Upper lobe of right lung (tissue), 1 donor: Measurements from ENCODE around the gene IRF2BPL. TPM values are rescaled to one million over a fixed set of nuclear protein-coding genes. Genes with fewer than 3 reads are reported as not detected.
A peak's percentile ranks its signal among the peaks of the same experiment; 100 is the strongest.

ENCODE experiments used
- ATAC-seq: fragments of 200-7000 bp; cut with Tn5 transposase; one replicate; pipeline ENCODE4 v1.9.1; 2020; ENCODE audit warnings: mild to moderate bottlenecking, moderate library complexity
- DNase-seq: peaks from one replicate; pipeline ENCODE4 v3.0.0-alpha.2; 2020
- H3K27ac ChIP-seq: fragments of 200-600 bp; one replicate; pipeline ENCODE4 v1.8.0; 2022
- H3K27me3 ChIP-seq: fragments of 200-600 bp; one replicate; pipeline ENCODE4 v1.8.0; 2022; ENCODE audit warnings: mild to moderate bottlenecking
- H3K36me3 ChIP-seq: fragments of 200-600 bp; one replicate; pipeline ENCODE4 v1.8.0; 2022
- H3K4me1 ChIP-seq: fragments of 200-600 bp; one replicate; pipeline ENCODE4 v1.8.0; 2022
- H3K4me3 ChIP-seq: fragments of 200-600 bp; one replicate; pipeline ENCODE4 v1.8.0; 2022; ENCODE audit warnings: mild to moderate bottlenecking
- H3K9me3 ChIP-seq: fragments of 200-600 bp; one replicate; pipeline ENCODE4 v1.8.0; 2022
- intact Hi-C: fragments of 100-400 bp; cut with DNase I; formaldehyde crosslinking; loops from one replicate; pipeline ENCODE4 v1.11.0; 2022
- total RNA-seq: library from RNA; stranded (reverse); fragmentation: NEBNext Ultra II Directional; extraction: Animal tissue kit (Norgen Biotek cat#: 25700); gene quantifications from one replicate; pipeline ENCODE4 v1.2.1, GENCODE V29; 2021
- TF ChIP-seq, protein P1 (sequence below): fragments of 200-600 bp; IDR thresholded peaks from one replicate; pipeline ENCODE4 v1.8.0; 2022; ENCODE audit warnings: antibody characterized with exemption
- donor health status: DM: no; HTN: yes; CAD: no; lungs with severe emphysema.

IRF2BPL gene
- total RNA-seq, 1 donor from 2014 or later, result 50.6 TPM

DNA sequence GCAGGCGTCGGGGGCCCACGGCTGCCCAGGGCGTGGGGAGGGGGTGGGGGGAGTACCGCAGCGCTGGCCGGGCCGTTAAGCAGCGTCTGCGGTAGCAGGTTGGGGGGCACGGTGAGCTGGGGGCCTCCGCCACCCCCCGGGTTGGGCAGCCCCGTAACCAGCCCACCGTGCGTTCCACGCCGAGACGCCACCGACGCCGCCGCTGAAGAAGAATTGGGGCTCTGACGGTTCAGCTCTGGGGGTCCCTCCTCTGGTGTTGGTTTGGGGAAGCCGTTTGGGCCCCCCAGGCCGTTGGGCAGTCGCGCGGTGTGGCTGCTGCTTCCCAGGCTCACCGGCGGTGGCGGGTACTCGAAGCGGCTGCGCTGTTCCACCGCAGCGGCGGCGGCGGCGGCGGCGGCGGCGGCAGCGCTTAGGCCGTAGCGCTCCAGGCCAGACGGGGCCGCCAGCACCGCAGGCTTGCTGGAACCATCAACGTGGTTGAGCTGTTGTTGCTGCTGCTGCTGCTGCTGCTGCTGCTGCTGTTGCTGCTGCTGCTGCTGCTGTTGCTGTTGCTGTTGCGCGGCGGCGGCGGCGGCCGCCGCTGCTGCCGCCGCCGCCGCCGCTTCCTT, 1.5 kb downstream of the IRF2BPL start:
- H3K9me3 ChIP-seq, result no peaks in the 10 kb centered on the region
- H3K36me3 ChIP-seq, result peaks cover 6% of the 10 kb centered on the region
- peak overlapping the region; percentile 73 for H3K4me3 ChIP-seq
- H3K27me3 ChIP-seq, result no peaks in the 10 kb centered on the region
- peak overlapping the region; percentile 99 for H3K27ac ChIP-seq
- ATAC-seq, result peak; percentile 40
- H3K4me1 ChIP-seq, result peaks cover 65% of the 10 kb centered on the region
- intact Hi-C loops, result loop anchor here (10.0 kb wide), 2 partner anchors 72 to 112 kb away; no protein-coding TSS in a partner anchor
- TF ChIP-seq, protein P1, sequence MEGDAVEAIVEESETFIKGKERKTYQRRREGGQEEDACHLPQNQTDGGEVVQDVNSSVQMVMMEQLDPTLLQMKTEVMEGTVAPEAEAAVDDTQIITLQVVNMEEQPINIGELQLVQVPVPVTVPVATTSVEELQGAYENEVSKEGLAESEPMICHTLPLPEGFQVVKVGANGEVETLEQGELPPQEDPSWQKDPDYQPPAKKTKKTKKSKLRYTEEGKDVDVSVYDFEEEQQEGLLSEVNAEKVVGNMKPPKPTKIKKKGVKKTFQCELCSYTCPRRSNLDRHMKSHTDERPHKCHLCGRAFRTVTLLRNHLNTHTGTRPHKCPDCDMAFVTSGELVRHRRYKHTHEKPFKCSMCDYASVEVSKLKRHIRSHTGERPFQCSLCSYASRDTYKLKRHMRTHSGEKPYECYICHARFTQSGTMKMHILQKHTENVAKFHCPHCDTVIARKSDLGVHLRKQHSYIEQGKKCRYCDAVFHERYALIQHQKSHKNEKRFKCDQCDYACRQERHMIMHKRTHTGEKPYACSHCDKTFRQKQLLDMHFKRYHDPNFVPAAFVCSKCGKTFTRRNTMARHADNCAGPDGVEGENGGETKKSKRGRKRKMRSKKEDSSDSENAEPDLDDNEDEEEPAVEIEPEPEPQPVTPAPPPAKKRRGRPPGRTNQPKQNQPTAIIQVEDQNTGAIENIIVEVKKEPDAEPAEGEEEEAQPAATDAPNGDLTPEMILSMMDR, result peak; percentile 12
- peak; percentile 84 for DNase-seq

DNA sequence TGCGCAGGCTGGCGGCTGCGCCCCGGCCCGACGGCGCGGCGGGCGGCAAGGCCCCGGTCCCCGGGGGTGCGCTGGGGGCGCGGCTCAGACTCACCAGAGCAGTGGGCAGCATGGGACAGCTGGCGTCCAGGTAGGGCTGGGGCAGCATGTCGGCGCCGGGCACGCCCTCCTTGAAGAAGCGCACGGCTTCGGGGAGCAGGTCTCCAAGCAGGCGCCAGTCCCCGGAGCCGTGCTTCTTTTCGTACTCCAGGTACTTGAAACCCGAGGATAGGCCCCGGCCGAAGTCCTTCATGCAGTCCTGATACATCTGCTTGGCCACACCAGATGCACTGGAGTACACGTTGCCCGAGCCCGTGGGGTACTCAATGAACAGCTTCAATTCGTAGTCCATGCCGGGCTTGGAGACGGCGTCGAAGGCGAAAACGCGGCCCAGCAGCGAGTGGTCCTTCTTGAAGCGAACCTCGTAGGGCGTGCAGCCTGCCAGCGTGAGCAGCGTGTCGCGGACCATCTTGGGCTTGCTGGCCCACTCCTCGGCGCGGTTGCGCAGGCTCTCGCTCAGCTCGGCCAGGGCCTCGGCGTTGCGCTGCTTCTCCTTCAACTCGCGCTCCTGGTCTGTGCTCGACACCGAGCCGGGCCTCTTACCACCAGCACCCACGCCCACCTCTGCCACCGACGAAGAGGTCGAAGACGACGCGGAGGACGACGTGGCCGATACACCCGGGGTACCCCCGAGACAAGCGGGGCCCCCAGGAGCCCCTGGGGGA, 2.2 kb downstream of the IRF2BPL start:
- peak overlapping the region; percentile 73 for H3K4me3 ChIP-seq
- TF ChIP-seq, protein P1, result no peak
- peak; percentile 82 for DNase-seq
- no peaks in the 10 kb centered on the region for H3K27me3 ChIP-seq
- peaks cover 58% of the 10 kb centered on the region for H3K4me1 ChIP-seq
- ATAC-seq, result peak; percentile 1
- H3K9me3 ChIP-seq, result no peaks in the 10 kb centered on the region
- peaks cover 6% of the 10 kb centered on the region for H3K36me3 ChIP-seq
- intact Hi-C loops, result loop anchor here (10.0 kb wide), 2 partner anchors 72 to 112 kb away; no protein-coding TSS in a partner anchor
- peak overlapping the region; percentile 99 for H3K27ac ChIP-seq

DNA sequence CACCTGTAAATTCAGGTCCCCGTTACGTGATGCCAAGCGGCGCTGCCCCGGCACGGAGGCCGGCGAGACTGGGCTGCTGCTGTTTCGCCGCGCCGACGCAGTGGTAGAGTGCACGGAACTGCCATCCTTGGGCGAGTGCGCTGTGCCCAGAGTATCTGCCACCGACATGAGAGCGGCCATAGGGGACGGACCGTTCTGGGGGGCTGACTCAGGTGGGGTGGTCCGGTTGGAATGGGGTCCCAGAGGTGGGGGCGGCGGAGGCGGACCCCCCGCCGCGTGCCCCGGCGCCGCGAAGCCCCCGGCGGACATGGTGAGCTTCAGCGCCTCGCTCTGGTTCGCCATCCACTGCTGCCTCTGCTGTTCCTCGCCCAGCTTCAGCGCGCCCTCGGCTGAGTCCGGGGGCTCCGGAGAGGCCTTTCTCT, 2.8 kb downstream of the IRF2BPL start:
- intact Hi-C loops, result loop anchor here (10.0 kb wide), 2 partner anchors 71 to 111 kb away; no protein-coding TSS in a partner anchor
- ATAC-seq (no peak), DNase-seq (peak; percentile 71)
- Histone ChIP-seq H3K4me1 (peaks cover 52% of the 10 kb centered on the region), H3K4me3 (peak overlapping the region; percentile 73), H3K9me3 (no peaks in the 10 kb centered on the region), H3K27ac (peak overlapping the region; percentile 99), H3K27me3 (no peaks in the 10 kb centered on the region), H3K36me3 (peaks cover 6% of the 10 kb centered on the region)
- TF ChIP-seq, protein P1, result no peak

DNA sequence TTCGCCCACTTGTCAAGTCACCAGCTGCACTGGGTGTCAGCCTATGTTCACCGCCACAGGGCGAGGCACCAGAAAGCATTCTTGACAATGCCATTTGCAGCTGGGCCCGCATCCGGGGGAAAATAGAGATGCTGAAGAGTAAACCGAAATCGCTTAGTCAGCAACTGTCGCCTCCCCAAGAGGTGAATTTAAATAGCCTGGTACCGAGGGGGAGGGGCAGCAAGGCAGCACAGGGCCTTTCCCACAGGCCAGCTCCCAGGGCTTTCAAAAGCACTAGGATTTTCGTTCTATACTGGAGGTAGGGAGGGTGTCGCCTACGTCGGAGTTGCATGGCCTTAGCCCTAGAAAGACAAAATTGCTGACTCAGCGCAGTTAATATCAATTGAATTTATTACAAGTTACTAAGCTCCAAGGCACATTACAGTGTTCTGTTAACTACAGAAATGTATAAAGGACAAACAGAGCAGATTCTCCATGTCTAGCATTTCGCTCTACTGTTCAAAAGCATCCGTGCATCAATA, 4.3 kb downstream of the IRF2BPL start:
- Histone ChIP-seq H3K4me1 (peaks cover 37% of the 10 kb centered on the region), H3K27ac (peak overlapping the region; percentile 11), H3K9me3 (no peaks in the 10 kb centered on the region), H3K27me3 (no peaks in the 10 kb centered on the region), H3K4me3 (peak overlapping the region; percentile 73), H3K36me3 (peaks cover 6% of the 10 kb centered on the region)
- ATAC-seq (no peak), DNase-seq (no peak)
- intact Hi-C loops, result loop anchor here (10.0 kb wide), 2 partner anchors 69 to 109 kb away; no protein-coding TSS in a partner anchor
- TF ChIP-seq, protein P1, result no peak

DNA sequence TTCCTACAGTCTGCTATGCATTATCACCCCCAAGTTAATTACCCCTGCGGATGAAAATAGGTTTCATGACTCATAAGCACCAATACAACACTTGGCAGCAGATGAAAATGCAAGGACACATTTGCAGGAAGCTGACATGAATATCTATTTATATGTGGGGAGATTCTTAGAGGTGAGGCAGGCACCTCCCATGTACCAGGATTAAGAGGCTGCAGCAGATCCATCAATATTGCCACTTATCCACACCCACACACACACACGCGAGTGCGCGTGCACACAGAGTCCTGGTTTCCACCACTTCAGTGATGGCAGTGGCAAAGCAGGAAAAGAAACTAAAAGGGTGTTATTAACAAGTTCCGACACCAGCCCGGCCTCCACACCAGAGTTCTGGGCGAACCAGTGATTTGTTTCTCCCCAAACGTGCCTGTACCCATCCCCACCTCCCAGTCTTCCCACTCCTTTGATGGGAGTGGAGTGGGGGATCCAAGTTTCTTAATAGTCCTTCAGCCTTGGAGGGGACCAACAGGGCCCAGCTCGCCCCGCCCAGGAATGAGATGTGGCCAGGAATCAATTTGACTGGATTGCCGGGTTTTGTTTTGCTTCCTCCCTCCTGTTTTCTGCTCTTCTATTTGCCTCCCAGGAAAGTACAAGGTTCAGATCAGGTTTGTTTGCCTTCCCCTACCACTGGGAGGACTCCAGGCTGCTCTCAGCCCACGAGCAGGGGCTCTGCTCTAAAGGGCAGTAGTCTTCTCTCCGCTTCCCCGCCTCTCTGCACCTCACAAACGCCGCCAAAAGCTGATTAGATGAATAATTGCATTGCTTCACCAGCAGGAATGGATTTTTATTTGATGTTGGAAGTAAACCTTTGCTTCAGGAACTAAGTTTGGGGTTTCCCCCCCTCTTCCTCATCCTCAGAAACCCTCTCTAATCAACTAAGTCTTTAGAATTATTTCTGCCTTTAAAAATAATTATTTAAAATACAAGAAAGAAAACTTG, 5.2 kb downstream of the IRF2BPL start:
- ATAC-seq (no peak), DNase-seq (no peak)
- H3K36me3 ChIP-seq, result peaks cover 6% of the 10 kb centered on the region
- TF ChIP-seq, protein P1, result no peak
- intact Hi-C loops, result loop anchor here (10.0 kb wide), 2 partner anchors 68 to 108 kb away; no protein-coding TSS in a partner anchor
- H3K4me1 ChIP-seq, result peaks cover 34% of the 10 kb centered on the region
- H3K27ac ChIP-seq, result peak overlapping the region; percentile 11
- no peaks in the 10 kb centered on the region for H3K9me3 ChIP-seq
- no peaks in the 10 kb centered on the region for H3K27me3 ChIP-seq
- H3K4me3 ChIP-seq, result peak overlapping the region; percentile 73
